Measurements from ENCODE around the gene ANKS1B.
"Not testable (repeated sequence)": the region's sequence is repeated elsewhere in the genome, so short reads cannot be mapped to it uniquely, and the experiment has no call there.

Gene ANKS1B

DNA sequence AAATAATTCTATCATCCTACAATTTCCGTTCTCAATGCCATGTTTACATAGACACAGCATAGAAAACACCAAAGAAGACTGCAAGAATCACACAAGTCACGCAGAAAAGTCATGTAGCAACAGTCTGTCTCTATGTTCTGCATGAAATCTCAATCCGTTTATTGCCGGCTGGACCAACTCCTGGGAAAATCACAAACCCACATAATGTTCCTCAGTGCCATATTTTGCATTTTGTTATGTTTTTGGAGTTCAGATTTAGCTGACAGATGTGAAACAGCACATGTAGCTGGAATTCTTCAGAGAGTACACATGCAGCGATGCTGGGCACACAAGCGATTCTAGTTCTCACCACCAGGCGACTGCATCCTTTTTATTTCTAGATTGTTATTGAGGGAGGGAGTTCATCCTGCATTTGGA, 1146.5 kb downstream of the ANKS1B start:
- Histone ChIP-seq H3K9ac (no peak overlapping the region), H3K27ac (no peak overlapping the region), H3K36me3 (ENCODE audit: control insufficient read depth, insufficient read depth, low read length) (no peaks in the 10 kb centered on the region), H3K9me3 (ENCODE audit: control insufficient read depth, low read length) (no peaks in the 10 kb centered on the region), H3K4me3 (ENCODE audit: low read depth, low read length) (no peak overlapping the region), H3K27me3 (ENCODE audit: control insufficient read depth, insufficient read depth, low read length) (no peaks in the 10 kb centered on the region), H3K4me1 (no peaks in the 10 kb centered on the region), H3K79me2 (no peaks in the 10 kb centered on the region), H3K4me2 (ENCODE audit: low read length) (no peak overlapping the region), H2AFZ (no peak overlapping the region)
- no peak for TF ChIP-seq CTCF (IDR thresholded peaks at IDR 0.05)

DNA sequence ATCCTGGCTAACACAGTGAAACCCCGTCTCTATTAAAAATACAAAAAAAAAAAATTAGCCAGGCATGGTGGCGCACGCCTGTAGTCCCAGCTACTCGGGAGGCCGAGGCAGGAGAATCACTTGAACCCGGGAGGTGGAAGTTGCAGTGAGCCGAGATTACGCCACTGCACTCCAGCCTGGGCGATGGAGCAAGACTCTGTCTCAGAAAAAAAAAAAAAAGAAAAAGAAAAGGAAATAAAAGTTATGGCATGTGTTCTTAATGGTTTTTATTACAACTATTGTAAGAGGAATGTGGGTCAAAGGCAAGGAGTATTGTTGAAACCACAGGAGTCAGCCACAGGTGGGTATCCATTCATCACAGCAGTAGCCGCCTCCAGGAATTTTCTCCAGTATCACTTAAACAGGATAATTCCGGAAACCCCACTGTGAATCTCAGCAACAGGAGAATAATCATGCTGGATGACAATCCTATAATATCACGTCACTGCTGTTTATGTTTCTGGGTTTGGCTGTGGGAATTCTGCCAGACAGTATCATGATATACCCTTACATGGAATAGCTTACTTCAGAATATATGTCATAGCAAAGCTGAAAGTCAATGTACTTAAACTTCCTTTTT, 1147.5 kb downstream of the ANKS1B start:
- not testable (repeated sequence) for H3K27me3 ChIP-seq (ENCODE audit: control insufficient read depth, insufficient read depth, low read length); H3K4me3 ChIP-seq (ENCODE audit: low read depth, low read length); H3K79me2 ChIP-seq; H3K9me3 ChIP-seq (ENCODE audit: control insufficient read depth, low read length); H3K4me2 ChIP-seq (ENCODE audit: low read length); H3K36me3 ChIP-seq (ENCODE audit: control insufficient read depth, insufficient read depth, low read length); H2AFZ ChIP-seq; H3K4me1 ChIP-seq; H3K27ac ChIP-seq; H3K9ac ChIP-seq

DNA sequence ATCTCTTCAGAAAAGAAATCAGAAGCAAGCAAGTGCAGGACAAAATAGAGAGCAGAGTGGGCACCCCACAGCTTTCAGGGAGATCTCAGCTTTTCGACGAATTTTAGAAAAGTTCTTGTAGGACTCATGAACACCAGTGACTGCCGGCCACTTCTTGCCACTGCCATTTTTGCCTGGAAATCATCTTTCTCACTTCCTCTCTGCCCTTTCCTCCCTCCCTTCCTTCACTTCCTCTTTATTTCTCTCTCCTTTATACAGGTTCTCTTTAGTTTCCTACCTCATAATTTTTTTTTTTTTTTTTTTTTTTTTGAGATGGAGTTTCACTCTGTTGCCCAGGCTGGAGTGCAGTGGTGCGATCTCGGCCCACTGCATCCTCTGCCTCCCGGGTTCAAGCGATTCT, 1154.1 kb downstream of the ANKS1B start:
- Histone ChIP-seq H3K36me3 (ENCODE audit: control insufficient read depth, insufficient read depth, low read length) (no peaks in the 10 kb centered on the region), H3K27me3 (ENCODE audit: control insufficient read depth, insufficient read depth, low read length) (no peaks in the 10 kb centered on the region), H3K9ac (no peak overlapping the region), H3K9me3 (ENCODE audit: control insufficient read depth, low read length) (no peaks in the 10 kb centered on the region), H3K79me2 (no peaks in the 10 kb centered on the region), H3K4me3 (ENCODE audit: low read depth, low read length) (no peak overlapping the region), H3K4me1 (no peaks in the 10 kb centered on the region), H2AFZ (no peak overlapping the region), H3K4me2 (ENCODE audit: low read length) (no peak overlapping the region), H3K27ac (no peak overlapping the region)
- no peak for TF ChIP-seq CTCF (IDR thresholded peaks at IDR 0.05)

- Histone ChIP-seq H3K27me3 (ENCODE audit: control insufficient read depth, insufficient read depth, low read length) (no peaks in the 10 kb centered on the region), H3K4me1 (no peaks in the 10 kb centered on the region), H3K9ac (no peak overlapping the region), H2AFZ (no peak overlapping the region), H3K36me3 (ENCODE audit: control insufficient read depth, insufficient read depth, low read length) (no peaks in the 10 kb centered on the region), H3K9me3 (ENCODE audit: control insufficient read depth, low read length) (no peaks in the 10 kb centered on the region), H3K4me3 (ENCODE audit: low read depth, low read length) (no peak overlapping the region), H3K79me2 (no peaks in the 10 kb centered on the region), H3K27ac (no peak overlapping the region), H3K4me2 (ENCODE audit: low read length) (no peak overlapping the region)
- no peak for TF ChIP-seq CTCF (IDR thresholded peaks at IDR 0.05)
These were observed 1155.7 kb downstream of the ANKS1B start for GRCh38 chr12:98828802-98829600.

GRCh38 chr12:98823012-98823411, 1161.7 kb downstream of the ANKS1B start:
- no peak overlapping the region for H2AFZ ChIP-seq
- H3K9ac ChIP-seq: no peak overlapping the region
- H3K4me3 ChIP-seq (ENCODE audit: low read depth, low read length): no peak overlapping the region
- H3K4me1 ChIP-seq: peaks cover 8% of the 10 kb centered on the region
- H3K27me3 ChIP-seq (ENCODE audit: control insufficient read depth, insufficient read depth, low read length): no peaks in the 10 kb centered on the region
- TF ChIP-seq CTCF (IDR thresholded peaks at IDR 0.05): no peak
- H3K9me3 ChIP-seq (ENCODE audit: control insufficient read depth, low read length): no peaks in the 10 kb centered on the region
- H3K36me3 ChIP-seq (ENCODE audit: control insufficient read depth, insufficient read depth, low read length): no peaks in the 10 kb centered on the region
- H3K79me2 ChIP-seq: no peaks in the 10 kb centered on the region
- no peak overlapping the region for H3K27ac ChIP-seq
- no peak overlapping the region for H3K4me2 ChIP-seq (ENCODE audit: low read length)

All from parathyroid adenoma (tissue), 2 donors.